Prostate gland (tissue), 2 donors: ENCODE results near the gene RTN1. TPM values are rescaled to one million over a fixed set of nuclear protein-coding genes. Genes with fewer than 3 reads are reported as not detected.
"Not testable (repeated sequence)": the region's sequence is repeated elsewhere in the genome, so short reads cannot be mapped to it uniquely, and the experiment has no call there.

Source experiments
- DNase-seq: peaks from one replicate; pipeline ENCODE4 v3.0.0-alpha.2; 2019; ENCODE audit warnings: low spot score
- H3K27ac ChIP-seq, 2 donors: fragments of 200-600 bp; sonication (generic); 2 replicates each; pipeline ENCODE4 v1.5.1; 2017 to 2019
- H3K27me3 ChIP-seq: fragments of 200-600 bp; sonication (generic); replicated peaks from 2 replicates; pipeline ENCODE4 v1.5.1; 2019; ENCODE audit not compliant: insufficient read depth
- H3K36me3 ChIP-seq, 2 donors: fragments of 200-600 bp; sonication (generic); 1 replicate in 1 of 2; 2 replicates in 1 of 2; pipeline versions ENCODE4 v1.5.1 to v1.8.1; 2017 to 2019
- H3K4me1 ChIP-seq: fragments of 200-600 bp; sonication (generic); replicated peaks from 2 replicates; pipeline ENCODE4 v1.5.1; 2019
- H3K4me3 ChIP-seq, 2 donors: fragments of 200-600 bp; sonication (generic); 2 replicates each; pipeline ENCODE4 v1.5.1; 2017 to 2019
- H3K9me3 ChIP-seq: fragments of 200-600 bp; sonication (generic); 2 replicates; pipeline ENCODE4 v1.5.1; 2017
- POLR2A ChIP-seq: fragments of 450-650 bp; IDR thresholded peaks from one replicate; pipeline ENCODE4 v1.6.1; 2016; ENCODE audit warnings: antibody characterized with exemption, mild to moderate bottlenecking
- POLR2AphosphoS5 ChIP-seq: sonication (generic); formaldehyde crosslinking; IDR thresholded peaks from one replicate; pipeline ENCODE4 v1.6.1; 2017; ENCODE audit warnings: antibody characterized with exemption
- WGBS: methylation state at CpG from one replicate; pipeline ENCODE4 v1.1.5; 2018; 5-methylcytosine and 5-hydroxymethylcytosine counted together
- intact Hi-C: fragments of 100-400 bp; cut with DNase I; formaldehyde crosslinking; loops from one replicate; pipeline ENCODE4 v1.14.2; 2022
- total RNA-seq, 2 donors: library from RNA; depleted of rRNA; stranded (reverse); fragments of >200 nt; gene quantifications; one replicate each; pipeline ENCODE4 v1.1.0, GENCODE V29; 2016
- TF ChIP-seq, protein P1 (sequence below), 4 experiments: fragments of 200-600 bp in 2 of 4; fragments of 450-650 bp in 2 of 4; sonication (generic) in 2 of 4; IDR thresholded peaks; 1 replicate in 3 of 4; 2 replicates in 1 of 4; pipeline ENCODE4 v1.5.1; 2016 to 2019; ENCODE audit warnings: antibody characterized with exemption in 4 of 4, mild to moderate bottlenecking in 2 of 4, moderate library complexity in 2 of 4

Gene RTN1
- total RNA-seq, 2 donors from 2014 or later: 21.6 to 121 TPM

- no peak for DNase-seq
- no peak for TF ChIP-seq POLR2A
- TF ChIP-seq, protein P1, sequence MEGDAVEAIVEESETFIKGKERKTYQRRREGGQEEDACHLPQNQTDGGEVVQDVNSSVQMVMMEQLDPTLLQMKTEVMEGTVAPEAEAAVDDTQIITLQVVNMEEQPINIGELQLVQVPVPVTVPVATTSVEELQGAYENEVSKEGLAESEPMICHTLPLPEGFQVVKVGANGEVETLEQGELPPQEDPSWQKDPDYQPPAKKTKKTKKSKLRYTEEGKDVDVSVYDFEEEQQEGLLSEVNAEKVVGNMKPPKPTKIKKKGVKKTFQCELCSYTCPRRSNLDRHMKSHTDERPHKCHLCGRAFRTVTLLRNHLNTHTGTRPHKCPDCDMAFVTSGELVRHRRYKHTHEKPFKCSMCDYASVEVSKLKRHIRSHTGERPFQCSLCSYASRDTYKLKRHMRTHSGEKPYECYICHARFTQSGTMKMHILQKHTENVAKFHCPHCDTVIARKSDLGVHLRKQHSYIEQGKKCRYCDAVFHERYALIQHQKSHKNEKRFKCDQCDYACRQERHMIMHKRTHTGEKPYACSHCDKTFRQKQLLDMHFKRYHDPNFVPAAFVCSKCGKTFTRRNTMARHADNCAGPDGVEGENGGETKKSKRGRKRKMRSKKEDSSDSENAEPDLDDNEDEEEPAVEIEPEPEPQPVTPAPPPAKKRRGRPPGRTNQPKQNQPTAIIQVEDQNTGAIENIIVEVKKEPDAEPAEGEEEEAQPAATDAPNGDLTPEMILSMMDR (IDR thresholded peaks at IDR 0.05): no peak
- no peak for TF ChIP-seq POLR2AphosphoS5
- no peak overlapping the region for H3K4me3 ChIP-seq
- H3K27ac ChIP-seq: no peak overlapping the region
- no peaks in the 10 kb centered on the region for H3K9me3 ChIP-seq
- no peaks in the 10 kb centered on the region for H3K4me1 ChIP-seq
- no peaks in the 10 kb centered on the region for H3K36me3 ChIP-seq
- H3K27me3 ChIP-seq: no peaks in the 10 kb centered on the region
- 88% methylated on average over 2 of the region's 2 CpGs for WGBS
- intact Hi-C loops: no loop called here
Observed at GRCh38 chr14:59656473-59656872, 214.1 kb downstream of the RTN1 start.

- H3K27ac ChIP-seq, DNase-seq, H3K36me3 ChIP-seq, H3K27me3 ChIP-seq, intact Hi-C loops, H3K9me3 ChIP-seq, H3K4me1 ChIP-seq, H3K4me3 ChIP-seq: not testable (repeated sequence)
- WGBS: 93% methylated on average over 10 of the region's 10 CpGs
Observed at GRCh38 chr14:59654131-59654530, 216.4 kb downstream of the RTN1 start.

- H3K9me3 ChIP-seq, H3K4me3 ChIP-seq, H3K36me3 ChIP-seq, H3K27ac ChIP-seq, intact Hi-C loops, H3K4me1 ChIP-seq, H3K27me3 ChIP-seq, DNase-seq: not testable (repeated sequence)
- WGBS: 91% methylated on average over 1 of the region's 1 CpG
Observed at GRCh38 chr14:59646832-59647231, 223.7 kb downstream of the RTN1 start.

DNA sequence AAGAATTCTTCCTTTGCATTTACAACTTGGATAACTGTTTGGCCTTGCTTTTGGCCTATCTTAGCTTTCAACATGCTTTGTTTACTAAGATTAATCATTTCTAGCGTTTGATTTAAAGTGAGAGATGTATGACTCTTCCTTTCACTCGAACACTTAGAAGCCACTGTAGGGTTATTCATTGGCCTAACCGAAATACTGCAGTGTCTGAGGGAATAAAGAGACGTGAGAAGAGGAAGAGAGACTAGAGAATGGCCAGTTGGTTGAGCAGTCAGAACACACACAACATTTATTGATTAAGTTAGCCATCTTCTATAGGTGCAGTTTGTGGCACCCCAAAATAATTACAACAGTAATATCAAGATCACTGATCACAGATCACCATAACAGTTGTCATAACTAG is 231.7 kb downstream of the RTN1 start:
- TF ChIP-seq, protein P1 (IDR thresholded peaks at IDR 0.05): no peak
- TF ChIP-seq POLR2A: no peak
- TF ChIP-seq POLR2AphosphoS5: no peak

GRCh38 chr14:59634617-59635016 is 236.0 kb downstream of the RTN1 start:
- Histone ChIP-seq H3K36me3 (no peaks in the 10 kb centered on the region), H3K4me3 (no peak overlapping the region), H3K9me3 (no peaks in the 10 kb centered on the region), H3K27ac (no peak overlapping the region), H3K4me1 (no peaks in the 10 kb centered on the region), H3K27me3 (no peaks in the 10 kb centered on the region)
- no peak for DNase-seq
- TF ChIP-seq, protein P1 (IDR thresholded peaks at IDR 0.05): no peak
- TF ChIP-seq POLR2AphosphoS5 (no peak), POLR2A (no peak)
- 50% methylated on average over 2 of the region's 2 CpGs for WGBS
- intact Hi-C loops: no loop called here

More for the DNA sequence above, 231.7 kb downstream of the RTN1 start:
- no peak for DNase-seq
- intact Hi-C loops: no loop called here
- WGBS: 85% methylated on average over 4 of the region's 4 CpGs
- no peaks in the 10 kb centered on the region for H3K36me3 ChIP-seq
- no peaks in the 10 kb centered on the region for H3K27me3 ChIP-seq
- no peaks in the 10 kb centered on the region for H3K9me3 ChIP-seq
- H3K4me3 ChIP-seq: no peak overlapping the region
- H3K4me1 ChIP-seq: no peaks in the 10 kb centered on the region
- no peak overlapping the region for H3K27ac ChIP-seq

- intact Hi-C loops: no loop called here
- TF ChIP-seq POLR2A (no peak), POLR2AphosphoS5 (no peak)
- TF ChIP-seq, protein P1 (IDR thresholded peaks at IDR 0.05): no peak
- no peaks in the 10 kb centered on the region for H3K36me3 ChIP-seq
- no peaks in the 10 kb centered on the region for H3K4me1 ChIP-seq
- no peak overlapping the region for H3K4me3 ChIP-seq
- no peaks in the 10 kb centered on the region for H3K9me3 ChIP-seq
- no peak overlapping the region for H3K27ac ChIP-seq
- 36% methylated on average over 3 of the region's 3 CpGs for WGBS
- DNase-seq: no peak
- H3K27me3 ChIP-seq: no peaks in the 10 kb centered on the region
Observed at GRCh38 chr14:59633486-59633885, 237.1 kb downstream of the RTN1 start.
